M059J (cell line): ENCODE measurements around the gene TLE7. TPM values are rescaled to one million over a fixed set of nuclear protein-coding genes. Genes with fewer than 3 reads are reported as not detected.

Source experiments
- DNase-seq: peaks from one replicate; pipeline ENCODE4 v3.0.0-alpha.2; 2012; ENCODE audit warnings: low read depth
- total RNA-seq: library from RNA; depleted of rRNA; stranded (reverse); fragments of >200 nt; shearing (Covaris generic); gene quantifications from 2 replicates; pipeline ENCODE4 v1.2.3, GENCODE V29; 2014

Gene TLE7
- total RNA-seq, 1 experiment from 2014 or later = not detected

- DNase-seq = peak; percentile 75
These were observed 29.3 kb downstream of the TLE7 start for GRCh38 chr16:71412270-71413160.

- DNase-seq = no peak
These were observed 31.7 kb downstream of the TLE7 start for GRCh38 chr16:71410146-71410545.

- DNase-seq = no peak
These were observed 32.7 kb downstream of the TLE7 start for GRCh38 chr16:71409011-71409775.

- no peak for DNase-seq
These were observed 33.3 kb downstream of the TLE7 start for GRCh38 chr16:71408536-71408935.

GRCh38 chr16:71407731-71408130 is 34.1 kb downstream of the TLE7 start:
- no peak for DNase-seq

GRCh38 chr16:71406724-71407123 is 35.1 kb downstream of the TLE7 start:
- DNase-seq = no peak

GRCh38 chr16:71406316-71406715 is 35.5 kb downstream of the TLE7 start:
- DNase-seq = no peak

- DNase-seq = no peak
These were observed 37.5 kb downstream of the TLE7 start for GRCh38 chr16:71404364-71404763.

GRCh38 chr16:71402674-71403073 is 39.2 kb downstream of the TLE7 start:
- DNase-seq = no peak

GRCh38 chr16:71402007-71402406 is 39.8 kb downstream of the TLE7 start:
- no peak for DNase-seq

- DNase-seq = no peak
These were observed 41.9 kb downstream of the TLE7 start for GRCh38 chr16:71399801-71400563.

- DNase-seq = no peak
These were observed 45.3 kb downstream of the TLE7 start for GRCh38 chr16:71396594-71396993.

- no peak for DNase-seq
These were observed 52.5 kb downstream of the TLE7 start for GRCh38 chr16:71389330-71389729.

GRCh38 chr16:71387045-71387871 is 54.6 kb downstream of the TLE7 start:
- no peak for DNase-seq

- no peak for DNase-seq
These were observed 57.7 kb downstream of the TLE7 start for GRCh38 chr16:71384073-71384724.

- DNase-seq = peak; percentile 48
These were observed 58.6 kb downstream of the TLE7 start for GRCh38 chr16:71383054-71383773.

- DNase-seq = no peak
These were observed 61.0 kb downstream of the TLE7 start for GRCh38 chr16:71380831-71381230.
